ES-I3 (cell line): ENCODE results near the gene SLC1A2.
A peak's percentile ranks its signal among the peaks of the same experiment; 100 is the strongest.

ENCODE experiments used
- H3K36me3 ChIP-seq: 2 replicates; pipeline ENCODE4 v1.6.1; 2013; ENCODE audit warnings: mild to moderate bottlenecking, low read length, control low read depth, moderate library complexity; ENCODE audit not compliant: insufficient read depth
- H3K4me1 ChIP-seq: 2 replicates; pipeline ENCODE4 v1.6.1; 2013; ENCODE audit warnings: mild to moderate bottlenecking, control low read depth, low read length; ENCODE audit not compliant: insufficient read depth
- H3K9ac ChIP-seq: 2 replicates; pipeline ENCODE4 v1.6.1; 2013; ENCODE audit warnings: low read depth, mild to moderate bottlenecking, low read length, moderate library complexity
- H3K9me3 ChIP-seq: 2 replicates; pipeline ENCODE4 v1.6.1; 2013; ENCODE audit warnings: mild to moderate bottlenecking, low read length, moderate library complexity; ENCODE audit not compliant: control insufficient read depth, insufficient read depth

The SLC1A2 gene

GRCh38 chr11:35419184-35419829 lies at the start of gene SLC1A2:
Gene SLC1A2, minus strand, starts transcription at chr11:35419558. Its CDS starts 592 bp downstream, at chr11:35418966.
- Histone ChIP-seq H3K36me3 (no peaks in the 10 kb centered on the region), H3K9ac (peak within 1 kb of the TSS; percentile 89), H3K4me1 (no peaks in the 10 kb centered on the region), H3K9me3 (no peaks in the 10 kb centered on the region)

- Histone ChIP-seq H3K36me3 (no peaks in the 10 kb centered on the region), H3K4me1 (peaks cover 5% of the 10 kb centered on the region; the same call in 1 of the 2 replicates), H3K9me3 (no peaks in the 10 kb centered on the region), H3K9ac (no peak overlapping the region)
Observed at GRCh38 chr11:35466058-35466457, 46.7 kb upstream of the SLC1A2 start.

- H3K36me3 ChIP-seq = no peaks in the 10 kb centered on the region
- H3K9me3 ChIP-seq = no peaks in the 10 kb centered on the region
Observed at GRCh38 chr11:35464308-35464707, 45.0 kb upstream of the SLC1A2 start.

GRCh38 chr11:35463331-35463751 lies 44.0 kb upstream of the SLC1A2 start:
- Histone ChIP-seq H3K9ac (no peak overlapping the region), H3K36me3 (no peaks in the 10 kb centered on the region), H3K9me3 (no peaks in the 10 kb centered on the region), H3K4me1 (peaks cover 5% of the 10 kb centered on the region)

More at GRCh38 chr11:35464308-35464707, 45.0 kb upstream of the SLC1A2 start:
- no peak overlapping the region for H3K9ac ChIP-seq
- H3K4me1 ChIP-seq = peaks cover 5% of the 10 kb centered on the region; the same call in 1 of the 2 replicates

GRCh38 chr11:35461917-35462538 lies 42.7 kb upstream of the SLC1A2 start:
- H3K9me3 ChIP-seq = no peaks in the 10 kb centered on the region
- H3K9ac ChIP-seq = no peak overlapping the region
- peaks cover 5% of the 10 kb centered on the region for H3K4me1 ChIP-seq
- no peaks in the 10 kb centered on the region for H3K36me3 ChIP-seq

GRCh38 chr11:35459489-35459888 lies 40.1 kb upstream of the SLC1A2 start:
- Histone ChIP-seq H3K9ac (no peak overlapping the region), H3K36me3 (no peaks in the 10 kb centered on the region), H3K4me1 (peaks cover 5% of the 10 kb centered on the region), H3K9me3 (no peaks in the 10 kb centered on the region)

DNA sequence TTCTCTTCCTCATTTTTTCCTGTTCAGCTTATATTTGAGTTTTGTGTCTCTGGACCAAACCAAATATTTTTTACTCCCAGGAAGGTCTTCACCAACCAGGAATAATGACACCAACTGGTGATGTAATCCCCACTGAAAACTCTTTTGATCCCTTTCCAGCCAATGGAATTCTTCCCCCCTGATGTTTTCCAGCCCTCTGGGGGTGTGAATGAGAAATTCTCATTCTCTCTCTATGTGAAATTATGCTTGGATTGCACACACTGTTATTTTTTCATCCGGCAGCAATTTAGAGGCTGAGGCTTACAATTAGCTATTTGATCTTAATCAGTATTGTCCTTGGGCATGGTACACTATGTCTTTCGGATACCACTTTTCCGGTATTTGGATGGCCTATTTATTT lies 39.5 kb upstream of the SLC1A2 start:
- H3K9ac ChIP-seq = no peak overlapping the region
- no peaks in the 10 kb centered on the region for H3K36me3 ChIP-seq

DNA sequence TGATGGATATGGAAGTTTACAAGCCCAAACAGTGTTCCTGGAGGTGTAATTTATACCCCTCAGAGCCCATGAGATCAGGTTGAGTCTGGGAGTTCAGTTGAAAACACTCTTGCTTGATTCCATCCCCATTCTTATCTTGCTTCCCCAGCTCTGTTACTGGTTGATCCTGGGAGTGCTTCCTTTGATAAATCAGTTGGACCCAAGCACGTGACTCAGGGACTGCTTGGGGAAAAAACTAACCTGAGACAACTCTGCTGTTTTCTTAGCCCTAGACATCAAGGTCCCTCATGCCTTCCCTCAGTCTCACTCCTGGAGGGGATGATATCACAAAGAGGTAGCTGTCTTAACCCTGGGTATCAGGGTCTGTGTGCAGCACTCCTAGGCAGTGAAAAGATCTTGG lies 35.0 kb upstream of the SLC1A2 start:
- no peaks in the 10 kb centered on the region; the same call in 1 of the 2 replicates for H3K4me1 ChIP-seq
- no peak overlapping the region for H3K9ac ChIP-seq
- H3K36me3 ChIP-seq = no peaks in the 10 kb centered on the region
- H3K9me3 ChIP-seq = no peaks in the 10 kb centered on the region

More for the DNA sequence above, 39.5 kb upstream of the SLC1A2 start:
- Histone ChIP-seq H3K4me1 (peaks cover 5% of the 10 kb centered on the region), H3K9me3 (no peaks in the 10 kb centered on the region)

GRCh38 chr11:35436581-35437250 lies 17.4 kb upstream of the SLC1A2 start:
- H3K9me3 ChIP-seq = no peaks in the 10 kb centered on the region
- H3K4me1 ChIP-seq = no peaks in the 10 kb centered on the region
- no peaks in the 10 kb centered on the region for H3K36me3 ChIP-seq
- no peak overlapping the region for H3K9ac ChIP-seq

DNA sequence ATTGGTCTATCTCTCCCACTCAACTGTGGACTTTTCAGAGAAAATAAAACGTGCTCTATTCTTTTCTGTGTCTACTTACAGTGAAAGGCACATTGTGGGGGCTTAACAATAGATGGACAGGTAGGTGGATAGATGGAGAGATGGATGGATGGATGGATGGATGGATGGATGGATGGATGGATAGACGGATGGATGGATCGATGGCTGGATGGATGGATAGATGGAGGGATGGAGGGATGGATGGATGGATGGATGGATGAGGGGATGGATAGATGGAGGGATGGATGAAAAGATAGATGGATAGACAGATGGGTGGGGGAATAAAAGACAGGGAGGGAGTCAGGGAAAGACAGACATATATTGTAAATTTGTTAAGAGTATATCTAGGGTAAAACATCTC lies 14.2 kb upstream of the SLC1A2 start:
- Histone ChIP-seq H3K4me1 (no peaks in the 10 kb centered on the region), H3K36me3 (no peaks in the 10 kb centered on the region), H3K9me3 (no peaks in the 10 kb centered on the region), H3K9ac (no peak overlapping the region)

DNA sequence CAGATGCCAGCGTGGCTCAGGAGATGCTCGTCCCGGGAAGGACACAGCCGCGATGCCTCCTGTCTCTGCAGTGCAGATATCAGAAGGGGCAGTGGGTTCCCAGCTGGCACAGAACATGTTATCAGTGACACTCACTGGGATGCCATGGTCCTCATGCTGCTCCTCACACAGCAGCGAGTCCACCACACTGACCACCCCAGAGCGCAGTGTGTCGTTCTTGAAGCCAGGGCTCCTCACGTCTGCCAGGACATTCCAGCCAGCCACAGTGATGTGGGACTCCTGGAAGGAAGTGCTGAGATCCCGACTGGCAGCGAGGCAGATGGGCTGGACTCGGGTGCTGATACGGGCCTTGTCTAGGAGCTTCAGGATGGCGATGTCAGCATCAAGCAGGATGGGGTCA lies 13.1 kb upstream of the SLC1A2 start:
- H3K9ac ChIP-seq = no peak overlapping the region
- H3K9me3 ChIP-seq = no peaks in the 10 kb centered on the region
- H3K36me3 ChIP-seq = no peaks in the 10 kb centered on the region
- H3K4me1 ChIP-seq = no peaks in the 10 kb centered on the region

DNA sequence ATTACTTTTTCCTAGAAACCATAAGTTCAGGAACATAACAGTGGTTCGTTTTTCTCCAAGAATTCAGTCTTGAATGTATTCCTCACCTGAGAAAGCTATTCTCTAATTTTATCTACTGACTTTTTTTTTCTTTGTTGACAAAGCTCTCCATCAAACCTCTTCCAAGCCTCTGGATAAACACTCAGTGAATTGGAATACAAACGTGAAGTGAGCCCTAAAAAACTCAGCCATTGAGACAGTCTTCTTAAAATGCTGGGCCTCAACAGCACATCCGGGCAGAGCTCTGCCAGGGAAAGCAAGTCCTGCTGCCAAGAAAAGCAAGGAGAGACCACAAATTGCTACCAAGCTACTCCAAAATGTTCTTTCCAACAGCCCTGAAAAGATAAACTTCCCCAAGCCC lies 7.7 kb upstream of the SLC1A2 start:
- no peaks in the 10 kb centered on the region for H3K9me3 ChIP-seq
- no peaks in the 10 kb centered on the region for H3K36me3 ChIP-seq
- no peak overlapping the region for H3K9ac ChIP-seq
- H3K4me1 ChIP-seq = no peaks in the 10 kb centered on the region

GRCh38 chr11:35426351-35426750 lies 7.0 kb upstream of the SLC1A2 start:
- Histone ChIP-seq H3K36me3 (no peaks in the 10 kb centered on the region), H3K9me3 (no peaks in the 10 kb centered on the region), H3K9ac (no peak overlapping the region), H3K4me1 (no peaks in the 10 kb centered on the region)

- Histone ChIP-seq H3K9me3 (no peaks in the 10 kb centered on the region), H3K4me1 (no peaks in the 10 kb centered on the region), H3K9ac (no peak overlapping the region), H3K36me3 (no peaks in the 10 kb centered on the region)
Observed at GRCh38 chr11:35425603-35426212, 6.3 kb upstream of the SLC1A2 start.
